ENCODE measurements around the gene PDHX. TPM values are rescaled to one million over a fixed set of nuclear protein-coding genes. Genes with fewer than 3 reads are reported as not detected.

Gene PDHX
- total RNA-seq, 1 donor from 2014 or later, result 44.0 TPM

DNA sequence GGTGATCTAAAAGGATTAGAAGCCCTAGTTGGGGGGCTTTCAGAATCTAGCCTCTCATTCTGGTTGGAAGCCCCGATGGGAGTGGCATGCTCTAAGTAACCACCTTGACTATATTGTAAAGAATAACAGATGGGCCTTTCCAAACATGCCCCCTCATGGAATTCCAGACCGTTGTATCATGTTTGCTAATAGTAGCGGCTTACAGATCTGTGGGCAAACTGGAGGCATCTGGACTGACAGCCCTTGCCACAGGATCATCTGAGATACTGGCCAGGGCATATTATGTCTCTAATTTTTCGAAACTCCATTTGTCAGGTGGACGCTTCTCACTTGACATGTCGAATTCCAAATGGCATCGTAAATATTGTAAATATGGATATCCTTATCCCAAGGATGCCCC is 10.8 kb upstream of the PDHX start:
- no peaks in the 10 kb centered on the region for H3K36me3 ChIP-seq (ENCODE audit: insufficient read depth, low read length)
- H3K9ac ChIP-seq (ENCODE audit: low read length), result no peak overlapping the region
- peaks cover 12% of the 10 kb centered on the region for H3K36me3 Mint-ChIP-seq (ENCODE audit: low read depth, unreplicated experiment)
- H3K4me3 Mint-ChIP-seq (ENCODE audit: unreplicated experiment), result no peak overlapping the region
- no peaks in the 10 kb centered on the region for H3K27me3 ChIP-seq (ENCODE audit: insufficient read depth, low read length)
- H3K4me1 Mint-ChIP-seq (ENCODE audit: low read depth, unreplicated experiment), result no peaks in the 10 kb centered on the region
- H3K79me2 ChIP-seq (ENCODE audit: insufficient read depth, low read length), result peaks cover 30% of the 10 kb centered on the region
- no peak for FAIRE-seq
- DNase-seq (ENCODE audit: low read depth), result no peak
- H3K4me2 ChIP-seq (ENCODE audit: low read length), result no peak overlapping the region
- H3K4me1 ChIP-seq (ENCODE audit: insufficient read depth, low read length), result no peaks in the 10 kb centered on the region
- H3K27ac ChIP-seq (ENCODE audit: low read depth, low read length), result no peak overlapping the region
- H3K27me3 Mint-ChIP-seq (ENCODE audit: low read depth, unreplicated experiment), result no peaks in the 10 kb centered on the region
- H3K4me3 ChIP-seq (ENCODE audit: insufficient read depth, low read depth, low read length), result no peak overlapping the region
- TF ChIP-seq EZH2 (IDR thresholded peaks at IDR 0.05; ENCODE audit: insufficient read depth, low read length), result no peak
- TF ChIP-seq, protein P1, sequence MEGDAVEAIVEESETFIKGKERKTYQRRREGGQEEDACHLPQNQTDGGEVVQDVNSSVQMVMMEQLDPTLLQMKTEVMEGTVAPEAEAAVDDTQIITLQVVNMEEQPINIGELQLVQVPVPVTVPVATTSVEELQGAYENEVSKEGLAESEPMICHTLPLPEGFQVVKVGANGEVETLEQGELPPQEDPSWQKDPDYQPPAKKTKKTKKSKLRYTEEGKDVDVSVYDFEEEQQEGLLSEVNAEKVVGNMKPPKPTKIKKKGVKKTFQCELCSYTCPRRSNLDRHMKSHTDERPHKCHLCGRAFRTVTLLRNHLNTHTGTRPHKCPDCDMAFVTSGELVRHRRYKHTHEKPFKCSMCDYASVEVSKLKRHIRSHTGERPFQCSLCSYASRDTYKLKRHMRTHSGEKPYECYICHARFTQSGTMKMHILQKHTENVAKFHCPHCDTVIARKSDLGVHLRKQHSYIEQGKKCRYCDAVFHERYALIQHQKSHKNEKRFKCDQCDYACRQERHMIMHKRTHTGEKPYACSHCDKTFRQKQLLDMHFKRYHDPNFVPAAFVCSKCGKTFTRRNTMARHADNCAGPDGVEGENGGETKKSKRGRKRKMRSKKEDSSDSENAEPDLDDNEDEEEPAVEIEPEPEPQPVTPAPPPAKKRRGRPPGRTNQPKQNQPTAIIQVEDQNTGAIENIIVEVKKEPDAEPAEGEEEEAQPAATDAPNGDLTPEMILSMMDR (IDR thresholded peaks at IDR 0.05; ENCODE audit: insufficient read depth, low read depth, low read length), result no peak
- peaks cover 4% of the 10 kb centered on the region for H3K9me3 ChIP-seq (ENCODE audit: insufficient read depth, low read depth, low read length)
- H2AFZ ChIP-seq (ENCODE audit: low read depth, low read length), result no peak overlapping the region
- H3K27ac Mint-ChIP-seq (ENCODE audit: unreplicated experiment), result no peak overlapping the region
- peaks cover under 1% of the 10 kb centered on the region for H3K9me3 Mint-ChIP-seq (ENCODE audit: unreplicated experiment)
- peaks cover 15% of the 10 kb centered on the region for H4K20me1 ChIP-seq (ENCODE audit: insufficient read depth, low read length)

DNA sequence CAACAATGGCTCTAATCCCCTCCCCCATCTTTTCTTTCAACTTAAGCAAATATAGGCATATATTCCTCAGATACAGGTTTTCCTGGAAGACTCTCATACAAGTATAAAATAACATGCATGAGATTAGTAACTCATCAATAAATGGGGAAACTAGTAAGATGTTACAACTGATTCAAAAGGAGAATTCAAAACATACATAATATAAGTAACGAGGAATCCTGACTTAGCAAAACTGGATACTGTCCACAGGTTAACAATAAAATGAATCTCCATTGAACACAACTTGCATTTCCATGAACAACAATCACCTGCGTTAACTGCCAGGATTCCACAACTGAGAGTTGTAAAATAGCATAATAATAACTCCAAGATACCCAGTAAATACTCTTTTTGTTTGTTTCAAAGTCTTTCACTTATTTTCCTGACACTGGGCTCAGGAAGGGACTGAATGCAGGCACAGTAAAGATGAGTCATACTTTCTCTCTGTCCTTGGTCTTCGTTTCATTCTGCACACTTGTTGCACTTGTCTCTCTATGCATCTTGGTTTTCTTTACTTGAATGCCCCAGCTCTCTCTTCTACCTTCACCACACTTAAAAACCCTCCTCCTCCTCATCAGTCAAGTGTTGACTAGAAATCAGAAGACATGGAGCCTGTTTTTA is 8.4 kb upstream of the PDHX start:
- Mint-ChIP-seq H3K4me1 (ENCODE audit: low read depth, unreplicated experiment) (no peaks in the 10 kb centered on the region), H3K4me3 (ENCODE audit: unreplicated experiment) (no peak overlapping the region), H3K9me3 (ENCODE audit: unreplicated experiment) (no peaks in the 10 kb centered on the region), H3K27me3 (ENCODE audit: low read depth, unreplicated experiment) (no peaks in the 10 kb centered on the region), H3K27ac (ENCODE audit: unreplicated experiment) (no peak overlapping the region), H3K36me3 (ENCODE audit: low read depth, unreplicated experiment) (peaks cover 7% of the 10 kb centered on the region)
- peaks cover 28% of the 10 kb centered on the region for H3K79me2 ChIP-seq (ENCODE audit: insufficient read depth, low read length)
- FAIRE-seq, result no peak
- H3K36me3 ChIP-seq (ENCODE audit: insufficient read depth, low read length), result no peaks in the 10 kb centered on the region
- no peak overlapping the region for H3K27ac ChIP-seq (ENCODE audit: low read depth, low read length)
- H3K4me3 ChIP-seq (ENCODE audit: insufficient read depth, low read depth, low read length), result no peak overlapping the region
- peaks cover 15% of the 10 kb centered on the region for H4K20me1 ChIP-seq (ENCODE audit: insufficient read depth, low read length)
- no peak overlapping the region for H3K9ac ChIP-seq (ENCODE audit: low read length)
- H3K4me2 ChIP-seq (ENCODE audit: low read length), result no peak overlapping the region
- no peak overlapping the region for H2AFZ ChIP-seq (ENCODE audit: low read depth, low read length)
- H3K9me3 ChIP-seq (ENCODE audit: insufficient read depth, low read depth, low read length), result no peaks in the 10 kb centered on the region
- TF ChIP-seq, protein P1 (IDR thresholded peaks at IDR 0.05; ENCODE audit: insufficient read depth, low read depth, low read length), result no peak
- TF ChIP-seq EZH2 (IDR thresholded peaks at IDR 0.05; ENCODE audit: insufficient read depth, low read length), result no peak
- no peak for DNase-seq (ENCODE audit: low read depth)
- H3K27me3 ChIP-seq (ENCODE audit: insufficient read depth, low read length), result no peaks in the 10 kb centered on the region
- H3K4me1 ChIP-seq (ENCODE audit: insufficient read depth, low read length), result no peaks in the 10 kb centered on the region

DNA sequence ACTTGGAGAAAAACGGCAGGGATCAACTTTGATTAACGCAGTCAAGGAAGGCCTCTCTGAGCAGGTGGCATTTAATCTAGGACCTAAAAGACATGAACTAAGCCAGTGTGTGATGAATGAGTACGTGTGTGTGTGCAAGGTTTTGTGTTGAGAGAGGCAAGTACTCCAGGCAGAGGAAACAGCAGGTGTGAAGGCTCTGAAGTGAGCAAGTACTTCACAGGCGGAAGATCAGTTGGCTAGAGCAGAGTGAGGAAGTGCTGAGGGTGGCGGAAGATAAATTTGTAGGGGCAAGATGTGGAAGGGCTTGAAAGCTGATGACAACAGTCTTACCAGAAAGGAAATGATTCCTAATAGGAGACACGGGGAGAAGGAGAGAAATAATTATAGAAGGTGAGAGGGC is 7.0 kb upstream of the PDHX start:
- Mint-ChIP-seq H3K27ac (ENCODE audit: unreplicated experiment) (no peak overlapping the region), H3K27me3 (ENCODE audit: low read depth, unreplicated experiment) (no peaks in the 10 kb centered on the region), H3K4me3 (ENCODE audit: unreplicated experiment) (no peak overlapping the region), H3K9me3 (ENCODE audit: unreplicated experiment) (no peaks in the 10 kb centered on the region), H3K36me3 (ENCODE audit: low read depth, unreplicated experiment) (peaks cover 6% of the 10 kb centered on the region), H3K4me1 (ENCODE audit: low read depth, unreplicated experiment) (no peaks in the 10 kb centered on the region)
- H3K79me2 ChIP-seq (ENCODE audit: insufficient read depth, low read length), result peaks cover 28% of the 10 kb centered on the region
- H3K9me3 ChIP-seq (ENCODE audit: insufficient read depth, low read depth, low read length), result no peaks in the 10 kb centered on the region
- H3K4me2 ChIP-seq (ENCODE audit: low read length), result no peak overlapping the region
- no peaks in the 10 kb centered on the region for H3K36me3 ChIP-seq (ENCODE audit: insufficient read depth, low read length)
- H2AFZ ChIP-seq (ENCODE audit: low read depth, low read length), result no peak overlapping the region
- TF ChIP-seq, protein P1 (IDR thresholded peaks at IDR 0.05; ENCODE audit: insufficient read depth, low read depth, low read length), result no peak
- no peak for TF ChIP-seq EZH2 (IDR thresholded peaks at IDR 0.05; ENCODE audit: insufficient read depth, low read length)
- no peak overlapping the region for H3K27ac ChIP-seq (ENCODE audit: low read depth, low read length)
- peaks cover 15% of the 10 kb centered on the region for H4K20me1 ChIP-seq (ENCODE audit: insufficient read depth, low read length)
- no peaks in the 10 kb centered on the region for H3K4me1 ChIP-seq (ENCODE audit: insufficient read depth, low read length)
- FAIRE-seq (no peak), DNase-seq (ENCODE audit: low read depth) (no peak)
- H3K4me3 ChIP-seq (ENCODE audit: insufficient read depth, low read depth, low read length), result no peak overlapping the region
- no peak overlapping the region for H3K9ac ChIP-seq (ENCODE audit: low read length)
- H3K27me3 ChIP-seq (ENCODE audit: insufficient read depth, low read length), result no peaks in the 10 kb centered on the region
